NCI-H446 treated with DMSO at 0.1 percent for 48 hours (cell line): Measurements from ENCODE around the gene AFAP1.

Source experiments
- DNase-seq: peaks from one replicate; lab custom pipeline; 2025; lab: John Stamatoyannopoulos, UW

AFAP1 gene

DNA sequence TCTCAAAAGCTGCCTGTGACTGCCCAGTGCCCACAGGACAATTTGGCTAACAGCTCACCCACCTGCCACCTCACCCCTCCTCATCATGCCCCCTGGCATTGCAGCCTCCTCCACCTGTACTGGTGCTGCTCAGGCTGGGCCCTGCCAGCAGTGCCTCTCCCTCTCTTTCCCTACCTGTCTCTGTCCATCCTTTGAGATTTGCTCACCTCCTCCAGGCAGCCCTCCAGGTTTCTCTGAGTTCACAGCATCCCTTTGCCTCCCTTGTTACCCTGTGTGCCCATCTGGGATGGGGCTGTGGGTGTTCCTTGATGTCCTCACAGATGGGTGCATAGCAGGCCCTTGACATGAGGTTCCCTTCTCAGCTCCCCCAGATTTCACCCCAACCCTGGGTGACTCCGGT is 224.9 kb downstream of the AFAP1 start:
- DNase-seq = no peak

GRCh38 chr4:7714176-7714575 is 225.5 kb downstream of the AFAP1 start:
- DNase-seq = no peak

DNA sequence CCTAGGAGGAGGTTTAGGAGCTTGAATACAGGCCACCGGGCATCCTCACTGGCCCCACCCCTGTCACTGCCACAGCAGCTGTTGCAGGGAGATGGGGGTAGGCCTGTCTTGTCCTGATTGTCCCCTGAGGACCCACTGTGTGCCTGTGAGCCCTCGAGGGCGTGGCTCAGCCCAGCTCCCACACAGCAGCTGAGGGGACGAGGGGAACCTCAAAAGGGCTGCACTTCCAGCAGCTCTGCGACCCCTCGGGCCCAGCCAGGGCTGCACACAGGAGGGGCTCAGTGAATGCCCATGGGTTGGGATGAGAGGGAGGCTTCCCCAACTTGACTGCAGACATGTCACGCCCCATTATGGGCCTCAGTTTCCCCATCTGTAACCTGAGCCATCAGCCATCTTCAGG is 225.9 kb downstream of the AFAP1 start:
- DNase-seq = no peak

GRCh38 chr4:7712021-7712671 is 227.5 kb downstream of the AFAP1 start:
- DNase-seq = no peak

- no peak for DNase-seq
Measured at GRCh38 chr4:7711307-7711963, 228.2 kb downstream of the AFAP1 start.

DNA sequence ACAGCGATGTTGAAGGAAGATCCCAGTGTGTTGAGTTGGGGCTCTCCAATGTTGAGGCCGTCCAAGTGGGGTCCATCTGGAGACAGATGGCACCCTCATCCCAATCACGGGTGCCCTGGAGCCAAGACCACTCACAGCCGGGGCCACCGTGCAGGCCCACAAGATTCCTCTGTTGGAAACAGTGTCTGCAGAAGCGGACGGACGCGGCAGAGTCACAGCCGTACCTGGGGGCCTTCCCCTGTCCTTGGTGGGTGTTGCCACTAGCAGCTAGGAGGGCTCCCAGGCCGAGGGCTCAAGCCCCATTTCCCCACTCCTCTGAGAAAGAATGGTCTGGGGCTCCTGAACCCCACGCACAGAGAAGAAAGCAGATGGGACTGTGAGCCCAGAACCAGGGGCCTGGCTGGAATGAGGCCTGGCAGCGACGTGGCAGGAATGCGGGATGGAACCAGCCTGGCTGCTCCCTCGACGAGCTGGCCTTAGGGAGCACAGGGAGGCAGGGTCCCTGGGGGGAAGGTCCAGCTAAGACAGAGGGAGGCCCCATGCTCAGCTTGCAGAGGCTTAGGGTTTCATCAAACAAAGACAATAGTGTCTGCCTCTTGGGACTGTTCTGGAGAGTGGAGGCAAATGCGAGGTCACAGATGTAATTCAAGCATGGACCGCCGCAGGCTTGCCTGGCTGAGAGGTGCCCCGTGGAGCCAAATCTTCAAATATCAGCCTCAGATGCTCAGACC is 228.9 kb downstream of the AFAP1 start:
- no peak for DNase-seq

DNA sequence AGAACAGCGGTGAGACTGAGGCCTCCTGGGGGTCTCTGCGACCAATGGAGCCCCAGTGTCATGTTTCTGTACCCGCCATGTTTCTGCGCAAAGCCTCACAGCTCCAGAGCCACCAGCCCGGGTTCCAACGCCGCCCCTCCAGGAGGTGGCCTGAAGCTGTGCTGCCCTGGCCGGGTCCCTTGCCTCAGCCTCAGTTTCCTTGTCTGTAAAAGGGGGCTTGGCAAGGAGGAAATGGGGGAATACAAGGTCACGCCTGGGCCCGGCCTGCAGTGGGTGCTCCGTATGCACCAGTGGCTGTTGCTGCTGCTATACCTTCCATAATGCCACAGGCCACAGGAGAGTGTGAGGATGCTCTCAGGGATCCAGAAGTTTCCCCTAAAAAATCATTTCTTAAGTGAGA is 229.5 kb downstream of the AFAP1 start:
- DNase-seq = no peak

- no peak for DNase-seq
Measured at GRCh38 chr4:7709431-7709830, 230.2 kb downstream of the AFAP1 start.

GRCh38 chr4:7708981-7709380 is 230.7 kb downstream of the AFAP1 start:
- DNase-seq = no peak
